ENCODE measurements around the gene TSEN15.
"Not testable (repeated sequence)": the region's sequence is repeated elsewhere in the genome, so short reads cannot be mapped to it uniquely, and the experiment has no call there.

TSEN15 gene

GRCh38 chr1:184031409-184032107 is 20.0 kb upstream of the TSEN15 start:
- DNase-seq (ENCODE audit: low spot score): no peak

- no peak for DNase-seq (ENCODE audit: low spot score)
Observed at GRCh38 chr1:184032306-184032929, 19.1 kb upstream of the TSEN15 start.

- no peak for DNase-seq (ENCODE audit: low spot score)
Observed at GRCh38 chr1:184032930-184033418, 18.6 kb upstream of the TSEN15 start.

- no peak for DNase-seq (ENCODE audit: low spot score)
Observed at GRCh38 chr1:184033711-184034167, 17.8 kb upstream of the TSEN15 start.

- DNase-seq (ENCODE audit: low spot score): no peak
Observed at GRCh38 chr1:184034761-184035379, 16.7 kb upstream of the TSEN15 start.

- DNase-seq (ENCODE audit: low spot score): no peak
Observed at GRCh38 chr1:184035719-184036516, 15.6 kb upstream of the TSEN15 start.

GRCh38 chr1:184036517-184036949 is 15.0 kb upstream of the TSEN15 start:
- peak; percentile 62 for DNase-seq (ENCODE audit: low spot score)

- DNase-seq (ENCODE audit: low spot score): no peak
Observed at GRCh38 chr1:184037849-184038591, 13.5 kb upstream of the TSEN15 start.

- DNase-seq (ENCODE audit: low spot score): no peak
Observed at GRCh38 chr1:184039126-184039525, 12.4 kb upstream of the TSEN15 start.

GRCh38 chr1:184041731-184042130 is 9.8 kb upstream of the TSEN15 start:
- no peak for DNase-seq (ENCODE audit: low spot score)

GRCh38 chr1:184043315-184043714 is 8.2 kb upstream of the TSEN15 start:
- not testable (repeated sequence) for DNase-seq (ENCODE audit: low spot score)

- no peak for DNase-seq (ENCODE audit: low spot score)
Observed at GRCh38 chr1:184044603-184045376, 6.7 kb upstream of the TSEN15 start.

- not testable (repeated sequence) for DNase-seq (ENCODE audit: low spot score)
Observed at GRCh38 chr1:184047541-184047940, 4.0 kb upstream of the TSEN15 start.

- no peak for DNase-seq (ENCODE audit: low spot score)
Observed at GRCh38 chr1:184048561-184049240, 2.8 kb upstream of the TSEN15 start.

GRCh38 chr1:184049291-184049690 is 2.2 kb upstream of the TSEN15 start:
- DNase-seq (ENCODE audit: low spot score): no peak

GRCh38 chr1:184049836-184050468 is 1.6 kb upstream of the TSEN15 start:
- DNase-seq (ENCODE audit: low spot score): no peak

- no peak for DNase-seq (ENCODE audit: low spot score)
Observed at GRCh38 chr1:184050636-184051035, 894 bp upstream of the TSEN15 start.

GRCh38 chr1:184051138-184051484 is 419 bp upstream of the TSEN15 start:
- DNase-seq (ENCODE audit: low spot score): peak; percentile 16

- DNase-seq (ENCODE audit: low spot score): no peak
Observed at GRCh38 chr1:184052194-184052559, 647 bp downstream of the TSEN15 start.

GRCh38 chr1:184052750-184053149 is 1.2 kb downstream of the TSEN15 start:
- no peak for DNase-seq (ENCODE audit: low spot score)

All from iPS-NIHi11 (cell line).